HL-60 (cell line): ENCODE measurements around the gene ABHD18.
"Not testable (repeated sequence)": the region's sequence is repeated elsewhere in the genome, so short reads cannot be mapped to it uniquely, and the experiment has no call there.

Experiments used
- DNase-seq, 2 experiments: peaks; one replicate each; pipeline ENCODE4 v3.0.0-alpha.2; 2010 to 2020; ENCODE audit warnings: low read depth in 1 of 2, low spot score in 1 of 2
- H3K27ac ChIP-seq: fragments of 250-450 bp; sonication (Bioruptor Pico); replicated peaks from 2 replicates; pipeline ENCODE4 v1.5.1; 2020; ENCODE audit warnings: mild to moderate bottlenecking, moderate library complexity
- H3K27me3 ChIP-seq: fragments of 250-450 bp; sonication (Bioruptor Pico); 2 replicates; pipeline ENCODE4 v1.5.1; 2021; ENCODE audit warnings: mild to moderate bottlenecking, moderate library complexity; ENCODE audit not compliant: insufficient read depth, poor library complexity, severe bottlenecking
- H3K4me3 ChIP-seq: replicated peaks from 2 replicates; pipeline ENCODE4 v1.5.1; 2011; ENCODE audit warnings: mild to moderate bottlenecking, control low read depth, low read length; ENCODE audit not compliant: insufficient read depth
- GABPA ChIP-seq: IDR thresholded peaks from 2 replicates; pipeline ENCODE4 v1.6.1; 2012; ENCODE audit warnings: low read depth
- POLR2AphosphoS5 ChIP-seq: IDR thresholded peaks from 2 replicates; pipeline ENCODE4 v1.6.1; 2012; ENCODE audit warnings: low read depth
- SPI1 ChIP-seq: IDR thresholded peaks from 2 replicates; pipeline ENCODE4 v1.6.1; 2012; ENCODE audit warnings: low read depth, mild to moderate bottlenecking, borderline replicate concordance
- TF ChIP-seq, protein P1 (sequence below): IDR thresholded peaks from one replicate; pipeline ENCODE4 v1.5.1; 2011; ENCODE audit warnings: low read length, control low read depth, inconsistent platforms; ENCODE audit not compliant: insufficient read depth
- TF ChIP-seq, protein P2 (sequence below): IDR thresholded peaks from 2 replicates; pipeline ENCODE4 v1.6.1; 2012; ENCODE audit warnings: low read depth; ENCODE audit not compliant: insufficient replicate concordance

Gene ABHD18

DNA sequence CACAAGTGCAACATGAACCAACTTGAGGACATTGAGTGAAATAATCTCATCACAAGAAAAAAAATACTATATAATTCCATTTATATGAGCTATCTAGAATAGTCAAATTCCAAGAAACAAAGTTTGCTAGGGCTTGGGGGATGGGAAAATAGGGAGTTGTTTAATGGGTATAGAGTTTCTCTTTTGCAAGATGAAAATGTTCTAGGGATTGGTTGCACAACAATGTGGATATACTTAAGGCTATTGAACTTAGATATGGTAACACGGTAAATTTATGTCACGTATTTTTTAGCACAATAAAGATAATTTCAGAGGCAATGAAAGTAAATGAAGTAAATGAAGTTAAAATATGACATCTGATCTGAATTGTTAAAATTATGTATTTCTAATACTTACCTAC lies 8.1 kb upstream of the ABHD18 start:
- no peak overlapping the region for H3K4me3 ChIP-seq
- no peaks in the 10 kb centered on the region for H3K27me3 ChIP-seq
- no peak for DNase-seq
- TF ChIP-seq POLR2AphosphoS5 = no peak
- TF ChIP-seq GABPA = no peak
- TF ChIP-seq, protein P1, sequence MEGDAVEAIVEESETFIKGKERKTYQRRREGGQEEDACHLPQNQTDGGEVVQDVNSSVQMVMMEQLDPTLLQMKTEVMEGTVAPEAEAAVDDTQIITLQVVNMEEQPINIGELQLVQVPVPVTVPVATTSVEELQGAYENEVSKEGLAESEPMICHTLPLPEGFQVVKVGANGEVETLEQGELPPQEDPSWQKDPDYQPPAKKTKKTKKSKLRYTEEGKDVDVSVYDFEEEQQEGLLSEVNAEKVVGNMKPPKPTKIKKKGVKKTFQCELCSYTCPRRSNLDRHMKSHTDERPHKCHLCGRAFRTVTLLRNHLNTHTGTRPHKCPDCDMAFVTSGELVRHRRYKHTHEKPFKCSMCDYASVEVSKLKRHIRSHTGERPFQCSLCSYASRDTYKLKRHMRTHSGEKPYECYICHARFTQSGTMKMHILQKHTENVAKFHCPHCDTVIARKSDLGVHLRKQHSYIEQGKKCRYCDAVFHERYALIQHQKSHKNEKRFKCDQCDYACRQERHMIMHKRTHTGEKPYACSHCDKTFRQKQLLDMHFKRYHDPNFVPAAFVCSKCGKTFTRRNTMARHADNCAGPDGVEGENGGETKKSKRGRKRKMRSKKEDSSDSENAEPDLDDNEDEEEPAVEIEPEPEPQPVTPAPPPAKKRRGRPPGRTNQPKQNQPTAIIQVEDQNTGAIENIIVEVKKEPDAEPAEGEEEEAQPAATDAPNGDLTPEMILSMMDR = no peak
- TF ChIP-seq SPI1 = no peak
- TF ChIP-seq, protein P2, sequence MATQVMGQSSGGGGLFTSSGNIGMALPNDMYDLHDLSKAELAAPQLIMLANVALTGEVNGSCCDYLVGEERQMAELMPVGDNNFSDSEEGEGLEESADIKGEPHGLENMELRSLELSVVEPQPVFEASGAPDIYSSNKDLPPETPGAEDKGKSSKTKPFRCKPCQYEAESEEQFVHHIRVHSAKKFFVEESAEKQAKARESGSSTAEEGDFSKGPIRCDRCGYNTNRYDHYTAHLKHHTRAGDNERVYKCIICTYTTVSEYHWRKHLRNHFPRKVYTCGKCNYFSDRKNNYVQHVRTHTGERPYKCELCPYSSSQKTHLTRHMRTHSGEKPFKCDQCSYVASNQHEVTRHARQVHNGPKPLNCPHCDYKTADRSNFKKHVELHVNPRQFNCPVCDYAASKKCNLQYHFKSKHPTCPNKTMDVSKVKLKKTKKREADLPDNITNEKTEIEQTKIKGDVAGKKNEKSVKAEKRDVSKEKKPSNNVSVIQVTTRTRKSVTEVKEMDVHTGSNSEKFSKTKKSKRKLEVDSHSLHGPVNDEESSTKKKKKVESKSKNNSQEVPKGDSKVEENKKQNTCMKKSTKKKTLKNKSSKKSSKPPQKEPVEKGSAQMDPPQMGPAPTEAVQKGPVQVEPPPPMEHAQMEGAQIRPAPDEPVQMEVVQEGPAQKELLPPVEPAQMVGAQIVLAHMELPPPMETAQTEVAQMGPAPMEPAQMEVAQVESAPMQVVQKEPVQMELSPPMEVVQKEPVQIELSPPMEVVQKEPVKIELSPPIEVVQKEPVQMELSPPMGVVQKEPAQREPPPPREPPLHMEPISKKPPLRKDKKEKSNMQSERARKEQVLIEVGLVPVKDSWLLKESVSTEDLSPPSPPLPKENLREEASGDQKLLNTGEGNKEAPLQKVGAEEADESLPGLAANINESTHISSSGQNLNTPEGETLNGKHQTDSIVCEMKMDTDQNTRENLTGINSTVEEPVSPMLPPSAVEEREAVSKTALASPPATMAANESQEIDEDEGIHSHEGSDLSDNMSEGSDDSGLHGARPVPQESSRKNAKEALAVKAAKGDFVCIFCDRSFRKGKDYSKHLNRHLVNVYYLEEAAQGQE = no peak
- no peak overlapping the region for H3K27ac ChIP-seq

DNA sequence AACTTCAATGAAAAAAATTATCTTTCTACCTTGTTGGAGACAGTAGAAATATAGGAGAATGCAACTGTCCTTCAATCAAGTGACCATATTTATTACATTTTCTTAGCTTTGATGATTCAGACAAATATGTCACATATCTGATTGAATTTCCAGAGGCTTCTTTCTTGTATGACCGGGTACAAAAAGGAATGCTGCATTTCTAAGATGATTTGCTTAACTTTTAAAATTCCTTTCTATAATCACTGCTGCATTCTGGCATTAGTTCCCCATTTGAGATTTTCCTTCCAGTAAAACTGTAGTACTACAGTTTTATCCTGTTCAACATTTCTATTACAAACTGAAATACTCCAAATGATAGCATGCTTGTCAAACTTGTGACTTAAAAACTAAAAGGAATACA lies 5.4 kb upstream of the ABHD18 start:
- TF ChIP-seq, protein P1 = no peak
- TF ChIP-seq, protein P2 = no peak
- TF ChIP-seq GABPA (no peak), POLR2AphosphoS5 (no peak), SPI1 (no peak)
- no peak overlapping the region for H3K4me3 ChIP-seq
- no peak for DNase-seq
- no peaks in the 10 kb centered on the region for H3K27me3 ChIP-seq
- no peak overlapping the region for H3K27ac ChIP-seq

DNA sequence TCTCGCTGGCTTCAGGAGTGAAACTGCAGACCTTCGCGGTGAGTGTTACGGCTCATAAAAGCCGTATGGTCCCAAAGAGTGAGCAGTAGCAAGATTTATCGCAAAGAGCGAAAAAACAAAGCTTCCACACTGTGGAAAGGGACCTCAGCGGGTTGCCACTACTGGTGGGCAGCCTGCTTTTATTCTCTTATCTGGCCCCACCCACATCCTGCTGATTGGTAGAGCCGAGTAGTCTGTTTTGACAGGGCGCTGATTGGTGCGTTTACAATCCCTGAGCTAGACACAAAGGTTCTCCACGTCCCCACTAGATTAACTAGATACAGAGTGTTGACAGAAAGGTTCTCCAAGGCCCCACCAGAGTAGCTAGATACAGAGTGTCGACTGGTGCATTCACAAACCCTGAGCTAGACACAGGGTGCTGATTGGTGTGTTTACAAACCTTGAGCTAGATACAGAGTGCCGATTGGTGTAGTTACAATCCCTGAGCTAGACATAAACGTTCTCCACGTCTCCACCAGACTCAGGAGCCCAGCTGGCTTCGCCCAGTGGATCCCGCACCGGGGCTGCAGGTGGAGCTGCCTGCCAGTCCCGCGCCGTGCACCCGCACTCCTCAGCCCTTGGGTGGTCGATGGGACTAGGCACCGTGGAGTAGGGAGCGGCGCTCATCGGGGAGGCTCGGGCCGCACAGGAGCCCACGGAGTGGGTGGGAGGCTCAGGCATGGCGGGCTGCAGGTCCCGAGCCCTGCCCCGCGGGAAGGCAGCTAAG lies 1.4 kb upstream of the ABHD18 start:
- Histone ChIP-seq H3K27ac (peak overlapping the region; percentile 93), H3K4me3 (peak overlapping the region; percentile 86)
- peak in 1 of 2 experiments; percentile 25 for DNase-seq

DNA sequence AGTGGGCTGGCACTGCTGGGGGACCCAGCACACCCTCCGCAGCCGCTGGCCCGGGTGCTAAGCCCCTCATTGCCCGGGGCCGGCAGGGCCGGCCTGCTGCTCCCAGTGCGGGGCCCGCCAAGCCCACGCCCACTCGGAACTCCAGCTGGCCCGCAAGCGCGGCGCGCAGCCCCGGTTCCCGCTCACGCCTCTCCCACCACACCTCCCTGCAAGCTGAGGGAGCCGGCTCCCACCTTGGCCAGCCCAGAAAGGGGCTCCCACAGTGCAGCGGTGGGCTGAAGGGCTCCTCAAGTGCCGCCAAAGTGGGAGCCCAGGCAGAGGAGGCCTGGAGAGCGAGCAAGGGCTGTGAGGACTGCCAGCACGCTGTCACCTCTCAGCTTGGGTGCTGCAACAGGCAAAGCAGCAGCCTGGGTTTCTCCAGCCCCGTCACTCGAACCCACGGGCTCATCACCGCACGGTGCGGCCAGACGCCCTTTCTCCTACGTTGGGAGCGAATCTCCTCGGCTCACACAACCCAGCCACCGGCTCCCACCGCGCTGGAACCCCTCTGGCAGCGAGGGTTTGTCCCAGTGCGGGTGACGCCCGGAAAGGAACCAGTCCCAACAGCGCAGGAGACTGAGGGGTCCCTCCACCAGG lies 662 bp upstream of the ABHD18 start:
- Histone ChIP-seq H3K4me3 (peak overlapping the region; percentile 86), H3K27ac (peak overlapping the region; percentile 93)
- not testable (repeated sequence) for DNase-seq, H3K27me3 ChIP-seq

More for the DNA sequence above, 1.4 kb upstream of the ABHD18 start:
- H3K27me3 ChIP-seq = not testable (repeated sequence)

DNA sequence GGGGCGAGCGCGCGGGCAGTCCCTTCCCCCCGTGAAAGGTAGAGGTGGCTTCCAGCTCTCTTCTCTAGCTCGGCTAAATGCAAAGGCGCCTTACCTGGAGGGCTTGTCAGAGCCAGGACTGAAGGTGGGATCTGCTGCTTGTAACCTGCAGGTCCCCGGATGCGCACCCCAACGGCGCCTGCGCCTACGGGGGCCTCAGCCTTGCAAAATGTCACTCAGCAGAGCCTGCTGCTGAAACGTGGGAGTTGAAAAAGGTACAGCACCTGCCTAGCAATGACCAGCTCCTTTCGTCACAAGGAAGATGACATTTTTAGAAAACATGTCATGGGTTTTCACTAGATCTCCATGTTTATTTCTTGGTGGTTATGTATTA lies 583 bp downstream of the ABHD18 start:
- peak overlapping the region; percentile 93 for H3K27ac ChIP-seq
- peak overlapping the region; percentile 86 for H3K4me3 ChIP-seq
- TF ChIP-seq POLR2AphosphoS5 = no peak
- TF ChIP-seq SPI1 = no peak
- TF ChIP-seq, protein P2 = no peak
- TF ChIP-seq, protein P1 = no peak
- no peak for TF ChIP-seq GABPA
- no peaks in the 10 kb centered on the region for H3K27me3 ChIP-seq
- DNase-seq = peak in 1 of 2 experiments; percentile 64
